HG02623 (cell line): ENCODE results near the gene PPIF.

ENCODE experiments used
- ATAC-seq: cut with Tn5 transposase; IDR thresholded peaks from one replicate; pipeline ENCODE4 v1.9.1; 2021; ENCODE audit warnings: moderate library complexity; ENCODE audit not compliant: unreplicated experiment

The PPIF gene

GRCh38 chr10:79398642-79399041 lies 51.4 kb downstream of the PPIF start:
- ATAC-seq: no peak

GRCh38 chr10:79399223-79399831 lies 52.1 kb downstream of the PPIF start:
- no peak for ATAC-seq

GRCh38 chr10:79400146-79401004 lies 53.1 kb downstream of the PPIF start:
- no peak for ATAC-seq

- no peak for ATAC-seq
Measured at GRCh38 chr10:79401015-79401921, 54.0 kb downstream of the PPIF start.

- no peak for ATAC-seq
Measured at GRCh38 chr10:79402625-79402946, 55.3 kb downstream of the PPIF start.

GRCh38 chr10:79402951-79403350 lies 55.7 kb downstream of the PPIF start:
- ATAC-seq: no peak

GRCh38 chr10:79403441-79404230 lies 56.4 kb downstream of the PPIF start:
- ATAC-seq: no peak

- no peak for ATAC-seq
Measured at GRCh38 chr10:79404231-79404609, 57.0 kb downstream of the PPIF start.

- no peak for ATAC-seq
Measured at GRCh38 chr10:79404690-79405131, 57.4 kb downstream of the PPIF start.
